Measurements from ENCODE around the gene TDRKH.
A peak's percentile ranks its signal among the peaks of the same experiment; 100 is the strongest.

The TDRKH gene

DNA sequence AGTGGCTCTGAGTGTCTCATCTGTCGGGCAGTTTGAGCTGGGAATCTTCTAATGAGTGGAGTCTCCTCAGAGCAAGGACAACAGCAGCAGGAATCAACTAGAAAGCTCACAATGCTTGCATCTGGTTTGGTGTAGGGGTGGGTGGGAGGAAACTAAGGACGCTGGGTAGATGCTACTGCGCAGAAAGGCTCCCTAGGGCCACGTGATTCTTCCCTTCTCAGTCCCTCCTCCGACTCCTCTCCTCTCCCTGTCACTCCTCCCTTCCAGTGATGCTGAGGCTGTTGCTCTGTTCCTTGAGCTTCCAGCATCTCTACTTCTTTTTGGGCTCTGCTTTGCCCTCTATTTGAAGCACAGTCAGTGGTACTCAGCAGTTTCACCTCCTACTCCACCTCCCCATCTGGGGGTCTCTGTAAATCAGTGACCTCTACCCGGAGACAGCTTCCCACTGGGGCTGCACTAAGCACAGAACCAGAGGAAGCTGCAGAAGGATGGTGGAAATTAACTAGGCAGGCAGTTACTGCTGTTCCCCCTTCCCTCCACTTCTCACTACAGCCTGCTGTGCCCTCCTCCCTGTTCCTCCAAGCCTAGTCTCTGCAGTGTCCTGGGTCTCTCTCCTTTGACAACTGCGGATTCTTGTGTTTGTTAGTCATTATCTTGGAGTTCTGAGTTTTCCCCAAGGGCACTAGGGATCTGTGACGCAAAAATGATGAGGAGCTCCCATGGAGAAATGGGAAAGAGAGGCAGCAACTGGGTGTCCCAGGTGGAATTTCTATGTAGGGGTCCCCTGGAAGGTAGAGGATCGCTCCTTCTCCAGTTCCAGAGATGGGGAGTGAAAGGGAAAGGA lies 9.1 kb upstream of the TDRKH start:
- Histone ChIP-seq H3K4me3 (ENCODE audit: low read length, poor library complexity, severe bottlenecking) (no peak overlapping the region), H3K27me3 (ENCODE audit: insufficient read depth, low read length, poor library complexity, severe bottlenecking) (no peaks in the 10 kb centered on the region), H3K9ac (ENCODE audit: low read depth, low read length, poor library complexity, severe bottlenecking) (no peak overlapping the region), H2AFZ (ENCODE audit: low read length) (no peak overlapping the region), H3K9me3 (ENCODE audit: insufficient read depth, low read depth, low read length) (no peaks in the 10 kb centered on the region), H3K79me2 (ENCODE audit: insufficient read depth, low read length) (no peaks in the 10 kb centered on the region), H3K4me1 (ENCODE audit: insufficient read depth, low read length, poor library complexity, severe bottlenecking) (no peaks in the 10 kb centered on the region), H3K9me2 (replicated peaks; ENCODE audit: low read depth, low read length) (no peaks in the 10 kb centered on the region), H3K36me3 (ENCODE audit: insufficient read depth, low read length) (no peaks in the 10 kb centered on the region), H3K4me2 (ENCODE audit: low read depth, low read length, poor library complexity, severe bottlenecking) (no peak overlapping the region), H4K20me1 (ENCODE audit: insufficient read depth, low read length, poor library complexity, severe bottlenecking) (no peaks in the 10 kb centered on the region), H3F3A (ENCODE audit: low read depth) (no peaks in the 10 kb centered on the region)
- TF ChIP-seq, protein P1, sequence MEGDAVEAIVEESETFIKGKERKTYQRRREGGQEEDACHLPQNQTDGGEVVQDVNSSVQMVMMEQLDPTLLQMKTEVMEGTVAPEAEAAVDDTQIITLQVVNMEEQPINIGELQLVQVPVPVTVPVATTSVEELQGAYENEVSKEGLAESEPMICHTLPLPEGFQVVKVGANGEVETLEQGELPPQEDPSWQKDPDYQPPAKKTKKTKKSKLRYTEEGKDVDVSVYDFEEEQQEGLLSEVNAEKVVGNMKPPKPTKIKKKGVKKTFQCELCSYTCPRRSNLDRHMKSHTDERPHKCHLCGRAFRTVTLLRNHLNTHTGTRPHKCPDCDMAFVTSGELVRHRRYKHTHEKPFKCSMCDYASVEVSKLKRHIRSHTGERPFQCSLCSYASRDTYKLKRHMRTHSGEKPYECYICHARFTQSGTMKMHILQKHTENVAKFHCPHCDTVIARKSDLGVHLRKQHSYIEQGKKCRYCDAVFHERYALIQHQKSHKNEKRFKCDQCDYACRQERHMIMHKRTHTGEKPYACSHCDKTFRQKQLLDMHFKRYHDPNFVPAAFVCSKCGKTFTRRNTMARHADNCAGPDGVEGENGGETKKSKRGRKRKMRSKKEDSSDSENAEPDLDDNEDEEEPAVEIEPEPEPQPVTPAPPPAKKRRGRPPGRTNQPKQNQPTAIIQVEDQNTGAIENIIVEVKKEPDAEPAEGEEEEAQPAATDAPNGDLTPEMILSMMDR (conservative IDR thresholded peaks at IDR 0.05; ENCODE audit: low read length) = no peak
- no peak for TF ChIP-seq EZH2phosphoT487 (IDR thresholded peaks at IDR 0.05; ENCODE audit: borderline replicate concordance)

DNA sequence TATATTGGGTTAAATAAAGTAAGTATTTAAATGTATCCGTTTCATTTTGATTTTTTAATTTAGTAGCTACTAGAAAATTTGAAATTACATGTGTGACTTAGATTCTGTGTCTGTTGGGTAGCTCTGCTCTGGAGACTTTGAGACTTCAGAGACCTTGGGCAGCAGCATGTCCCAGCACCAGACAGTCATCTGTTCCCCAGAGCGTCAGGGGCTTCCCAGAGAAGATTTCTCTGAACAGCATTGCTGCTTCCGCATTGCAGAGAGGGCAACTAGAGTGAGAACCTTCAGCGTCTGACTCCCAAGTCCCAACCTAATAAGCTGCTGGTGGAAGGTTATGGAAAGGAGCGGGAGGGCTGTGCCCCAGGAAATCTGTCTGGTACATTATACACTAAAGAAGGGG lies 8.3 kb upstream of the TDRKH start:
- no peaks in the 10 kb centered on the region for H3K9me2 ChIP-seq (replicated peaks; ENCODE audit: low read depth, low read length)
- H3F3A ChIP-seq (ENCODE audit: low read depth) = no peaks in the 10 kb centered on the region
- H3K79me2 ChIP-seq (ENCODE audit: insufficient read depth, low read length) = no peaks in the 10 kb centered on the region
- no peaks in the 10 kb centered on the region for H3K36me3 ChIP-seq (ENCODE audit: insufficient read depth, low read length)
- TF ChIP-seq, protein P1 (conservative IDR thresholded peaks at IDR 0.05; ENCODE audit: low read length) = no peak
- TF ChIP-seq EZH2phosphoT487 (IDR thresholded peaks at IDR 0.05; ENCODE audit: borderline replicate concordance) = no peak
- no peak overlapping the region for H3K9ac ChIP-seq (ENCODE audit: low read depth, low read length, poor library complexity, severe bottlenecking)
- H3K4me2 ChIP-seq (ENCODE audit: low read depth, low read length, poor library complexity, severe bottlenecking) = no peak overlapping the region
- no peaks in the 10 kb centered on the region for H3K9me3 ChIP-seq (ENCODE audit: insufficient read depth, low read depth, low read length)
- no peaks in the 10 kb centered on the region for H3K4me1 ChIP-seq (ENCODE audit: insufficient read depth, low read length, poor library complexity, severe bottlenecking)
- no peak overlapping the region for H3K4me3 ChIP-seq (ENCODE audit: low read length, poor library complexity, severe bottlenecking)
- H4K20me1 ChIP-seq (ENCODE audit: insufficient read depth, low read length, poor library complexity, severe bottlenecking) = no peaks in the 10 kb centered on the region
- no peak overlapping the region for H2AFZ ChIP-seq (ENCODE audit: low read length)
- no peaks in the 10 kb centered on the region for H3K27me3 ChIP-seq (ENCODE audit: insufficient read depth, low read length, poor library complexity, severe bottlenecking)

DNA sequence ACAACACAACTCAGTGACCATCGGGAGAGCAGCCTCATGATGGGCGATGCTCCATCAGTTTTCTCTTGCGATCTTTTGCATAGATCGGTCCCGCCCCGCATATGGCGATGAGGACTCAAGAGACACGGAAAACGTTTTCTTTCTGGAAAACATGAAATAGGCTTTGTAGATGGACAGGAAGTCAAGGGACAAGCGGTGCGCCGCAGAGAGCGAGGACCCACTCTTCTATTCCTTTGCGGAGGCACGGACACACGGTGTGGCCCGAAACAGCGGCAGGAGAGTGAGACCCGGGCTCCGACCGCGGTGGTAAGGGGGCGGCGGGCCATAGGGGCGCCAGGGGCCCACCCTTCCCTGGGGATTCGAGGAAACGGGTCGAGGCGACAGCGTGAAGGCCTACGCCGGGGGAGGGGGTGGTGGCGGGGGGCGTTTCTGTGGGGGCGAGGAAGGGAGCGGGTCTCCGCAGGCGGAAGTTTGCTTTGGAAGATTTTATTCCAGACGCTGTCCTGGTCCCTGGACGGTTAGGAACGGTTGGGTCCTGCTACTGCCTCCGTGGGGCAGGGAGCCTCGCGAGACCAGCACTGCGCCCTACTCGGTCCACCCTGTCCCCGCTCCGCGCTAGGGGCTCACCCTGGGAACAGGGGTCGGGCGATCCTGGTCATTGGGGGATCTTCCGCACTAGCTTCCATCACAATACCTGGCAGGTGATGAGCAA lies 796 bp upstream of the TDRKH start:
- Histone ChIP-seq H3K9me2 (replicated peaks; ENCODE audit: low read depth, low read length) (no peaks in the 10 kb centered on the region), H4K20me1 (ENCODE audit: insufficient read depth, low read length, poor library complexity, severe bottlenecking) (no peaks in the 10 kb centered on the region), H3K9me3 (ENCODE audit: insufficient read depth, low read depth, low read length) (no peaks in the 10 kb centered on the region), H3F3A (ENCODE audit: low read depth) (no peaks in the 10 kb centered on the region), H3K9ac (ENCODE audit: low read depth, low read length, poor library complexity, severe bottlenecking) (peak overlapping the region; percentile 66), H2AFZ (ENCODE audit: low read length) (peak overlapping the region; percentile 94), H3K79me2 (ENCODE audit: insufficient read depth, low read length) (peaks cover 9% of the 10 kb centered on the region; the same call in 1 of the 2 replicates), H3K27me3 (ENCODE audit: insufficient read depth, low read length, poor library complexity, severe bottlenecking) (no peaks in the 10 kb centered on the region), H3K4me1 (ENCODE audit: insufficient read depth, low read length, poor library complexity, severe bottlenecking) (peaks cover 17% of the 10 kb centered on the region), H3K4me3 (ENCODE audit: low read length, poor library complexity, severe bottlenecking) (peak overlapping the region; percentile 92), H3K4me2 (ENCODE audit: low read depth, low read length, poor library complexity, severe bottlenecking) (peak overlapping the region; percentile 97), H3K36me3 (ENCODE audit: insufficient read depth, low read length) (no peaks in the 10 kb centered on the region)
- TF ChIP-seq EZH2phosphoT487 (IDR thresholded peaks at IDR 0.05; ENCODE audit: borderline replicate concordance) = no peak
- TF ChIP-seq, protein P1 (conservative IDR thresholded peaks at IDR 0.05; ENCODE audit: low read length) = no peak

Measured in Loucy (cell line).